HepG2 (cell line): Measurements from ENCODE around the gene JMJD8. TPM values are rescaled to one million over a fixed set of nuclear protein-coding genes. Genes with fewer than 3 reads are reported as not detected.

Experiments used
- ATAC-seq: fragments of 200-7000 bp; cut with Tn5 transposase; 3 replicates; pipeline ENCODE4 v1.9.1; 2020; ENCODE audit warnings: mild to moderate bottlenecking, moderate library complexity
- BruUV-seq: library from RNA; stranded (reverse); fragments of 400-500 nt; replicated peaks from 2 replicates; lab custom pipeline; 2021; lab: Mats Ljungman, UMichigan
- CTCF ChIA-PET: fragments of 300-600 bp; formaldehyde crosslinking; extraction: SDS; loops from one replicate; lab custom pipeline; 2021; ENCODE audit warnings: low total read pairs, inconsistent platforms, low intra/inter-chr PET ratio; lab: Yijun Ruan, JAX
- POLR2A ChIA-PET: fragments of 350-600 bp; sonication (Branson Sonifier 250); formaldehyde crosslinking; loops from one replicate; lab custom pipeline; 2020; ENCODE audit warnings: antibody characterized with exemption, inconsistent platforms; lab: Yijun Ruan, JAX
- DNase-seq: peaks from one replicate; pipeline ENCODE4 v3.0.0-alpha.2; 2015; ENCODE audit warnings: low spot score
- FAIRE-seq: peaks from 3 replicates; lab custom pipeline; 2011; peaks lifted over from hg19 to GRCh38; lab: Jason Lieb, UNC
- H2AFZ ChIP-seq: one replicate; pipeline ENCODE4 v1.6.1; 2011; ENCODE audit warnings: low read length, inconsistent platforms
- H3K27ac ChIP-seq: fragments of 300-600 bp; 3 replicates; pipeline ENCODE4 v1.8.0; 2011; ENCODE audit warnings: mixed run types, mild to moderate bottlenecking, mixed read lengths, low read length, inconsistent platforms; ENCODE audit not compliant: insufficient read depth; ENCODE audit errors: extremely low read length
- H3K27me3 ChIP-seq, 2 experiments: fragments of 200-600 bp in 1 of 2; 2 replicates in 1 of 2; 3 replicates in 1 of 2; pipeline versions ENCODE4 v1.6.0 to v1.8.0; 2011; ENCODE audit warnings: low read length in 2 of 2, mild to moderate bottlenecking in 2 of 2, moderate library complexity in 2 of 2, inconsistent platforms in 1 of 2; ENCODE audit not compliant: insufficient read depth in 2 of 2, control insufficient read depth in 1 of 2
- H3K36me3 ChIP-seq, 2 experiments: fragments of 200-600 bp in 1 of 2; replicated peaks in 1 of 2; 2 replicates in 1 of 2; 3 replicates in 1 of 2; pipeline versions ENCODE4 v1.5.1 to v1.8.0; 2011; ENCODE audit warnings: low read length in 2 of 2, inconsistent platforms in 1 of 2; ENCODE audit not compliant: insufficient read depth in 2 of 2, control insufficient read depth in 1 of 2
- H3K4me1 ChIP-seq: 2 replicates; pipeline ENCODE4 v1.5.1; 2012; ENCODE audit warnings: low read length, inconsistent platforms; ENCODE audit not compliant: insufficient read depth
- H3K4me2 ChIP-seq: 2 replicates; pipeline ENCODE4 v1.6.0; 2011; ENCODE audit warnings: low read depth, low read length, inconsistent platforms
- H3K4me3 ChIP-seq, 3 experiments: fragments of 200-600 bp in 1 of 3; sonication (generic), shearing (Covaris generic) in 1 of 3; replicated peaks in 1 of 3; 2 replicates each; pipeline ENCODE4 v1.5.1; 2011 to 2016; ENCODE audit warnings: low read length in 3 of 3, inconsistent platforms in 2 of 3, low read depth in 2 of 3, mild to moderate bottlenecking in 2 of 3, control low read depth in 1 of 3, mixed read lengths in 1 of 3; ENCODE audit not compliant: insufficient read depth in 1 of 3
- H3K79me2 ChIP-seq: one replicate; pipeline ENCODE4 v1.6.1; 2011; ENCODE audit warnings: low read length, inconsistent platforms; ENCODE audit not compliant: insufficient read depth
- H3K9ac ChIP-seq: 2 replicates; pipeline ENCODE4 v1.6.0; 2011; ENCODE audit warnings: mild to moderate bottlenecking, low read depth, low read length, inconsistent platforms; ENCODE audit not compliant: insufficient read depth
- H3K9me3 ChIP-seq: 2 replicates; pipeline ENCODE4 v1.5.1; 2012; ENCODE audit warnings: mild to moderate bottlenecking, low read length
- H4K20me1 ChIP-seq: 2 replicates; pipeline ENCODE4 v1.6.0; 2011; ENCODE audit warnings: inconsistent platforms, mild to moderate bottlenecking, low read length, moderate library complexity; ENCODE audit not compliant: insufficient read depth
- AGO1 ChIP-seq: fragments of 200-400 bp; formaldehyde crosslinking; IDR thresholded peaks from 2 replicates; pipeline ENCODE4 v1.6.1; 2017; ENCODE audit warnings: mild to moderate bottlenecking, low read depth, low read length, moderate library complexity; ENCODE audit not compliant: poor library complexity, severe bottlenecking
- AGO2 ChIP-seq: fragments of 200-400 bp; formaldehyde crosslinking; optimal IDR thresholded peaks from 2 replicates; pipeline ENCODE3; 2017; ENCODE audit warnings: mild to moderate bottlenecking, low read depth, low read length, moderate library complexity
- ATF7-NPFF ChIP-seq: sonication (generic); formaldehyde crosslinking; IDR thresholded peaks from 2 replicates; pipeline ENCODE4 v1.8.1; 2023; ENCODE audit warnings: mild to moderate bottlenecking, low read depth, missing genetic modification reagents, moderate library complexity
- JUND ChIP-seq: sonication (generic); formaldehyde crosslinking; IDR thresholded peaks from 2 replicates; pipeline ENCODE4 v1.8.0; 2022; ENCODE audit warnings: mild to moderate bottlenecking, missing genetic modification reagents
- NCOR1 ChIP-seq: fragments of 200-600 bp; sonication (generic); IDR thresholded peaks from 2 replicates; pipeline ENCODE4 v1.7.0; 2017; ENCODE audit warnings: antibody characterized with exemption, low read length, borderline replicate concordance
- XBP1 ChIP-seq: sonication (generic); formaldehyde crosslinking; IDR thresholded peaks from 2 replicates; pipeline ENCODE4 v1.5.0; 2020; ENCODE audit warnings: missing genetic modification reagents
- ZNF678 ChIP-seq: sonication (generic); formaldehyde crosslinking; IDR thresholded peaks from 2 replicates; pipeline ENCODE4 v1.4.0; 2020; ENCODE audit warnings: mild to moderate bottlenecking, missing genetic modification reagents
- WGBS: methylation state at CpG from one replicate; pipeline ENCODE4 v1.1.6; 2017; ENCODE audit warnings: low lambda C conversion rate; 5-methylcytosine and 5-hydroxymethylcytosine counted together
- in situ Hi-C: cut with HindIII; loops from 2 replicates; pipeline ENCODE4 v1.10.0; 2017; ENCODE audit warnings: low pct_unique_long_range_greater_than_20kb; ENCODE audit not compliant: extremely low pct_ligation_motif_present
- intact Hi-C: fragments of 100-400 bp; cut with micrococcal nuclease; formaldehyde crosslinking; loops from one replicate; pipeline ENCODE4 v1.10.0; 2022; ENCODE audit not compliant: unreplicated experiment
- polyA plus RNA-seq, 8 experiments: library from polyadenylated mRNA; depleted of rRNA in 3 of 8; stranded (reverse) in 7 of 8; unstranded in 1 of 8; fragments of >200 nt; fragmentation: Illumina TruSeq in 4 of 8; extraction: Trizol in 4 of 8; gene quantifications; 2 replicates each; pipeline versions ENCODE4 v1.2.1 to v1.2.3, GENCODE V29; 2011 to 2016; ENCODE audit warnings: low read depth in 4 of 8, missing spikeins in 1 of 8, mixed read lengths in 1 of 8; ENCODE audit not compliant: insufficient read depth in 1 of 8
- total RNA-seq, 5 experiments: library from RNA; depleted of rRNA; stranded (reverse); fragments of >200 nt; fragmentation: Illumina TruSeq; extraction: Trizol; gene quantifications; 2 replicates each; pipeline ENCODE4 v1.2.3, GENCODE V29; 2016; ENCODE audit warnings: low read depth in 1 of 5
- TF ChIP-seq, protein P1 (sequence below): sonication (generic); formaldehyde crosslinking; IDR thresholded peaks from 2 replicates; pipeline ENCODE4 v1.5.1; 2020; ENCODE audit warnings: missing genetic modification reagents, mild to moderate bottlenecking, borderline replicate concordance

Gene JMJD8
- total and polyA plus RNA-seq, 2 of the 13 experiments (the other 11 are each of a cell fraction or from before 2014, with no cell fraction given): 2.6 to 11.8 TPM

DNA sequence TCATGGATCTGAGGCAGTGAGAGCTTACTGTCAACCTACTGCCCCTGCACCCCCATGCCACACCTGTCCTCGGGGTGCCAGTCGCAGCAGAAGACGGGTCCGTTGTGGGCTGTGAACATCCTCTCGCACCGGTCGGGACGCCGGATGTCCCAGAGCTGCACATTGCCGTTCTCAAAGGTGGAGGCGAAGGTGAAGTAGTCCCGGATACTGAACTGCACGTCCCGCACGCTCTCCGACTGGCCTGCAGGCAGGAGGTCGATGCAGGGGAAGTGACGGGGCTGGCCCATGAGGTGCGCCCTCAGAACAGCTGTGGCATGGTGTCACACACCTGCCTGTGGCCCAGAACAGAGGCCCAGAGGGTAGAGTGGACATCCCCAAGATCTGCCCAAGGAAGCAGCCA, 3.4 kb upstream of the JMJD8 start:
- H4K20me1 ChIP-seq: no peaks in the 10 kb centered on the region
- BruUV-seq: no TSS peak
- H3K4me2 ChIP-seq: no peak overlapping the region
- TF ChIP-seq, protein P1, sequence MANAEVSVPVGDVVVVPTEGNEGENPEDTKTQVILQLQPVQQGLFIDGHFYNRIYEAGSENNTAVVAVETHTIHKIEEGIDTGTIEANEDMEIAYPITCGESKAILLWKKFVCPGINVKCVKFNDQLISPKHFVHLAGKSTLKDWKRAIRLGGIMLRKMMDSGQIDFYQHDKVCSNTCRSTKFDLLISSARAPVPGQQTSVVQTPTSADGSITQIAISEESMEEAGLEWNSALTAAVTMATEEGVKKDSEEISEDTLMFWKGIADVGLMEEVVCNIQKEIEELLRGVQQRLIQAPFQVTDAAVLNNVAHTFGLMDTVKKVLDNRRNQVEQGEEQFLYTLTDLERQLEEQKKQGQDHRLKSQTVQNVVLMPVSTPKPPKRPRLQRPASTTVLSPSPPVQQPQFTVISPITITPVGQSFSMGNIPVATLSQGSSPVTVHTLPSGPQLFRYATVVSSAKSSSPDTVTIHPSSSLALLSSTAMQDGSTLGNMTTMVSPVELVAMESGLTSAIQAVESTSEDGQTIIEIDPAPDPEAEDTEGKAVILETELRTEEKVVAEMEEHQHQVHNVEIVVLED: no peak
- TF ChIP-seq AGO1: peak; percentile 60
- peak; percentile 44 for TF ChIP-seq AGO2
- no peak for TF ChIP-seq XBP1 (CRISPR knock-in tag)
- TF ChIP-seq ATF7-NPFF: no peak
- no peak for TF ChIP-seq ZNF678 (CRISPR knock-in tag)
- no peak for TF ChIP-seq NCOR1
- TF ChIP-seq JUND (CRISPR knock-in tag): no peak
- ATAC-seq (no peak), FAIRE-seq (no peak), DNase-seq (no peak)
- no peak overlapping the region for H3K4me3 ChIP-seq
- peaks cover 2% of the 10 kb centered on the region for H3K79me2 ChIP-seq
- CTCF ChIA-PET: no interaction called here
- POLR2A ChIA-PET: no interaction called here
- peaks cover 0 to 3% of the 10 kb centered on the region in 2 experiments; a peak in 1 of 5 replicates for H3K27me3 ChIP-seq
- H2AFZ ChIP-seq: no peak overlapping the region
- in situ Hi-C loops (no loop called here), intact Hi-C loops (no loop called here)
- no peak overlapping the region for H3K27ac ChIP-seq
- H3K36me3 ChIP-seq: peaks cover 8% of the 10 kb centered on the region in 2 experiments; a peak in 3 of 5 replicates
- peaks cover 19% of the 10 kb centered on the region for H3K4me1 ChIP-seq
- 100% methylated on average over 10 of the region's 19 CpGs for WGBS
- H3K9ac ChIP-seq: no peak overlapping the region
- H3K9me3 ChIP-seq: no peaks in the 10 kb centered on the region
